Erythroblast (primary cell): ENCODE measurements around the gene HDGFL2.

Experiments
- GATA1 ChIP-seq: IDR thresholded peaks from 2 replicates; pipeline ENCODE4 v1.6.1; 2011; ENCODE audit warnings: low read depth, mild to moderate bottlenecking, control low read depth, low read length, moderate library complexity
- POLR2A ChIP-seq: IDR thresholded peaks from 2 replicates; pipeline ENCODE4 v1.6.1; 2011; ENCODE audit warnings: mild to moderate bottlenecking, low read length

- no peak for TF ChIP-seq POLR2A
- TF ChIP-seq GATA1, result no peak
Observed at GRCh38 chr19:4518345-4519171, 46.5 kb downstream of the HDGFL2 start, which contains the start of gene PLIN4.
